Testis (tissue), 3 donors: ENCODE results near the gene SPATS2L. TPM values are rescaled to one million over a fixed set of nuclear protein-coding genes. Genes with fewer than 3 reads are reported as not detected.

Experiments
- DNase-seq: peaks from one replicate; pipeline ENCODE4 v3.0.0-alpha.2; 2019
- H3K27ac ChIP-seq, 2 donors: fragments of 200-600 bp; sonication (generic); one replicate each; pipeline ENCODE4 v1.5.1; 2019
- H3K27me3 ChIP-seq: fragments of 200-600 bp; sonication (generic); one replicate; pipeline ENCODE4 v1.5.1; 2019
- H3K36me3 ChIP-seq: fragments of 200-600 bp; sonication (generic); one replicate; pipeline ENCODE4 v1.5.1; 2017; ENCODE audit warnings: low read depth; ENCODE audit errors: missing control alignments
- H3K4me1 ChIP-seq: fragments of 200-600 bp; sonication (generic); one replicate; pipeline ENCODE4 v1.5.1; 2019
- H3K4me3 ChIP-seq, 2 donors: fragments of 200-600 bp; sonication (generic); one replicate each; pipeline ENCODE4 v1.5.1; 2017 to 2019
- H3K9me3 ChIP-seq: fragments of 200-600 bp; sonication (generic); one replicate; pipeline ENCODE4 v1.5.1; 2017
- POLR2A ChIP-seq: fragments of 450-650 bp; IDR thresholded peaks from one replicate; pipeline ENCODE4 v1.6.1; 2017; ENCODE audit warnings: antibody characterized with exemption, mild to moderate bottlenecking, moderate library complexity
- WGBS, 2 donors: methylation state at CpG; one replicate each; pipeline ENCODE4 v1.1.5; 2018; 5-methylcytosine and 5-hydroxymethylcytosine counted together
- intact Hi-C: fragments of 100-400 bp; cut with DNase I; formaldehyde crosslinking; loops from one replicate; pipeline ENCODE4 v1.15.1; 2023; ENCODE audit warnings: low total_unique reads
- polyA plus RNA-seq: library from polyadenylated mRNA; stranded (reverse); fragments of 350-450 nt; fragmentation: Illumina TruSeq; extraction: RNeasy Lipid Tissue Mini Kit (QIAGEN cat#74804); gene quantifications from one replicate; pipeline ENCODE4 v1.2.3, GENCODE V29; 2014; ENCODE audit warnings: low read depth, low replicate concordance; ENCODE audit not compliant: insufficient read depth
- total RNA-seq, 2 donors: library from RNA; depleted of rRNA; stranded (reverse); fragments of >200 nt; gene quantifications; one replicate each; pipeline ENCODE4 v1.2.3, GENCODE V29; 2016
- TF ChIP-seq, protein P1 (sequence below), 3 experiments: fragments of 450-650 bp in 2 of 3; fragments of 200-600 bp in 1 of 3; sonication (generic) in 1 of 3; IDR thresholded peaks; one replicate each; pipeline ENCODE4 v1.5.1; 2016 to 2019; ENCODE audit warnings: antibody characterized with exemption in 3 of 3, mild to moderate bottlenecking in 2 of 3, moderate library complexity in 1 of 3

Gene SPATS2L
- total and polyA plus RNA-seq, 3 donors from 2014 or later: 49.7 to 67.6 (median 52.9) TPM

DNA sequence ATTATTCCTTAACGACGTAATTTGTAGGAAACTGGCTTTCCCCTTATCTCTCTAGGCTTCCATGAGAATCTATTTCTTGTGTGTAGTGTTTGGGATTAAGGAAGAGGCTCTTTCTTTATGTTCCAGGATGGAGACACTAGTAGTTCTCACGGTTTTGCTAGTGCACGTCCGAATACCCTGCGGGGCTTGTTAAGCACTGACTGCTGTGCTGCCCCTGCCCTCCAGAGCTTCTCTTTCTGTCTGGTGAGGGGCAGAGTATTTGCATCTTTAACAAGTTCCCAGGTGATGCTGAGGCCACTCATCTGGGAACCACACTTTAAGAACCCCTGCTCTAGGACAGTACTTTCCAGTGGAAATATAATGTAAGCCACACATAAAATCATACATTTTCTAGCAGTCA is 76.4 kb downstream of the SPATS2L start:
- no peaks in the 10 kb centered on the region for H3K36me3 ChIP-seq
- WGBS, 2 donors: 70 to 85% methylated on average over 6 of the region's 6 CpGs
- no peak for TF ChIP-seq POLR2A
- TF ChIP-seq, protein P1, sequence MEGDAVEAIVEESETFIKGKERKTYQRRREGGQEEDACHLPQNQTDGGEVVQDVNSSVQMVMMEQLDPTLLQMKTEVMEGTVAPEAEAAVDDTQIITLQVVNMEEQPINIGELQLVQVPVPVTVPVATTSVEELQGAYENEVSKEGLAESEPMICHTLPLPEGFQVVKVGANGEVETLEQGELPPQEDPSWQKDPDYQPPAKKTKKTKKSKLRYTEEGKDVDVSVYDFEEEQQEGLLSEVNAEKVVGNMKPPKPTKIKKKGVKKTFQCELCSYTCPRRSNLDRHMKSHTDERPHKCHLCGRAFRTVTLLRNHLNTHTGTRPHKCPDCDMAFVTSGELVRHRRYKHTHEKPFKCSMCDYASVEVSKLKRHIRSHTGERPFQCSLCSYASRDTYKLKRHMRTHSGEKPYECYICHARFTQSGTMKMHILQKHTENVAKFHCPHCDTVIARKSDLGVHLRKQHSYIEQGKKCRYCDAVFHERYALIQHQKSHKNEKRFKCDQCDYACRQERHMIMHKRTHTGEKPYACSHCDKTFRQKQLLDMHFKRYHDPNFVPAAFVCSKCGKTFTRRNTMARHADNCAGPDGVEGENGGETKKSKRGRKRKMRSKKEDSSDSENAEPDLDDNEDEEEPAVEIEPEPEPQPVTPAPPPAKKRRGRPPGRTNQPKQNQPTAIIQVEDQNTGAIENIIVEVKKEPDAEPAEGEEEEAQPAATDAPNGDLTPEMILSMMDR (IDR thresholded peaks at IDR 0.05): no peak
- no peaks in the 10 kb centered on the region for H3K9me3 ChIP-seq
- no peak overlapping the region for H3K27ac ChIP-seq
- no peaks in the 10 kb centered on the region for H3K27me3 ChIP-seq
- intact Hi-C loops: no loop called here
- peaks cover 14% of the 10 kb centered on the region for H3K4me1 ChIP-seq
- no peak for DNase-seq
- H3K4me3 ChIP-seq: no peak overlapping the region

DNA sequence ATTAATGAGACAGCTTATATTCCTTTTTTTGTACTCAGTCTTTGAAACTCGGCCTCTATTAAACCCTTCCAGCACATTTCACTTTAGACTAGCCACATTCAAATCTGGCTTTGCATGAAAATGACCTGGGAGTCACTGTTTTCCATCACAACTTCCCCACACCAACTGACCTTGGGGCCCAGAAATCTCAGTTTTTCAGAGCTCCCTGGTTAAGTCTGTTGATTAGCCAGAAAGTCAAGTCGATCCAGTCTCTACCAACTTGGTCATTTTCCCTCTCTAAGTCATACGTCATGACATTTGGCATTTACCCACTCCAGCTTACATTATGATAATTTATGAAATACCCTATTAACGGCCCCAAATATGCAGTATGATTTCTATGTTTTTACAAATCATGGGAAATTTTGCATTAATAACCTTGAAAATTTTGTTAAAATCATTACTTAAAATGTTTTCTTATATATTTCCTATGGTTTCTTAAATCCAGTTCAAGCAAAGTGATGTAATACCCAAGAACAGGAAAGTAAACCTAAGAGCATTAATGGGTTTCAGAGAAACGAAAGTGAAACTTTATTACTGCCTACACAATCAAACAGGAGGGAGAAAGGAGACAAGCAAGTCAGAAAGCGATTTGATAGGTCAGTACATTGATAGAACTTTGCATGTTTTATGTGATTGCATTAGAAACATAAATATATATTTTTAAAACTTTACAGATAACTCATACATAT is 77.1 kb downstream of the SPATS2L start:
- Histone ChIP-seq H3K27ac (no peak overlapping the region), H3K36me3 (no peaks in the 10 kb centered on the region), H3K9me3 (no peaks in the 10 kb centered on the region), H3K27me3 (no peaks in the 10 kb centered on the region), H3K4me3 (no peak overlapping the region), H3K4me1 (peaks cover 9% of the 10 kb centered on the region)
- intact Hi-C loops: no loop called here
- no peak for TF ChIP-seq POLR2A
- TF ChIP-seq, protein P1 (IDR thresholded peaks at IDR 0.05): no peak
- WGBS, 2 donors: 57 to 58% methylated on average over 6 of the region's 6 CpGs
- no peak for DNase-seq

DNA sequence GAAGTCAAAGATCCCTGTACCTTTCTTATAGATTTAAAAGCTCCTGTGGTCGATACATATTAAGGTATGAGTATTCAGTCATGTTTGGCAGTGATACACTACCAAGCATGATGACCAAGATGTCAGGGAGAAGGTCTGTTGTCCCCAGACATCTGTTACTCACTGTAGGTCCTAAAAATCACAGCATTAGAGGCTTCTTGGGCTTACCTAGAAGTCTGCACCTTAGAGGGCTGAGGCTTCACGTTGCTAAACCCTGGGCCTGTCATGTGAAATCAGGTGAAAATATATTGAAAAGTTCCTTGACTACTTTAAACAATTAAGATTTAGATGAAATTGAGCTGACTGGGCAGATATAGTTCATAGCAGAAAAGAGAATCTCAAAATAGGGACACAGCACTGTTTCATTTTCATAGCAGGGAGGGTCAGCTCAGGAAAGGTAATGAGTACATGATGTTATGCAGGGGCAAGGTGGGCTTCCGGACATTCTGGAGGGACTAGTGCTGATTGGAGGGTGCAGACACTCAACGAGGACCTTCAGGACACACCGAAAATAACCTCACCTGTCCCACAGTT is 78.7 kb downstream of the SPATS2L start:
- Histone ChIP-seq H3K4me3 (no peak overlapping the region), H3K27me3 (no peaks in the 10 kb centered on the region), H3K36me3 (no peaks in the 10 kb centered on the region), H3K27ac (no peak overlapping the region), H3K4me1 (peaks cover 3% of the 10 kb centered on the region), H3K9me3 (no peaks in the 10 kb centered on the region)
- no peak for TF ChIP-seq POLR2A
- TF ChIP-seq, protein P1 (IDR thresholded peaks at IDR 0.05): no peak
- intact Hi-C loops: no loop called here
- no peak for DNase-seq
- 92 to 95% methylated on average over 5 of the region's 5 CpGs for WGBS, 2 donors

DNA sequence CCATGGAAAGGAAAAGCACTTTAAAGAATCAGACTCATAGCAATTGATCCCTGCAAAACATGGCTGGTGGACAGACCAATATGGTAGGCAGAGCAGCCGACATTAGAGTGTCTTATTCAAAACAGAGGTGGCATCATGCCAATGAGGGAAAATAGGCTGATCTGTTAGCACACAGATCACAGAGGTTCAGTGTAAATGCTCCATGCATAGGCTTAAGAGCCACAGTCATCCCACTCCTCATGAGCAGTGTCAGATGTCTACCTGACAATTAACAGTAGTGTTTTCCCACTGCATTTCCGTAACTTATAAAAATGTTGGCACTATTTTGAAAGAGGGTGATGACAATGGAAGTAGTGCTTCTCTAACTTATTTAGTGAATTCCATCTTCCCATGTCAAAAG is 86.7 kb downstream of the SPATS2L start:
- intact Hi-C loops: no loop called here
- TF ChIP-seq, protein P1 (IDR thresholded peaks at IDR 0.05): no peak
- no peak for TF ChIP-seq POLR2A
- WGBS, 2 donors: 90 to 92% methylated on average over 2 of the region's 2 CpGs
- Histone ChIP-seq H3K4me1 (no peaks in the 10 kb centered on the region), H3K4me3 (no peak overlapping the region), H3K36me3 (no peaks in the 10 kb centered on the region), H3K27ac (no peak overlapping the region), H3K27me3 (no peaks in the 10 kb centered on the region), H3K9me3 (no peaks in the 10 kb centered on the region)
- no peak for DNase-seq

DNA sequence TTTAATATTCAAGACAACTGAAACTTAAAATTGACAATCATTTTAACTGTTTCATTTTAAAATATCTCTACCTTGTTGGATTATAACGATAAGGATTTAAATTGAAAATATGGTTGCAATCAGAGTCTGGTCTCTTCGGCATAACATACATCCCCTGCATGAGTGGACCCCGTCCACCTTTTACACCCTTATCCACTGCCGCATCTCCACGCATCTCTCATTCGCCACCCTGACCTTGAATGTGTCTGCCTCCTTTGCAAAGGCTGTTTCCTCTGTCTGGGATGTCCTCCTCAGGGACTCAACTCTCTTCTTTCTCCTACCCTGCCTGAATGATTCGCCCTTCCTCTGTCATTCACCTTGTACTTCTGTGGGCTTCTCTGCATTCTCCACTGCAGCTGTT is 87.6 kb downstream of the SPATS2L start:
- no peak for TF ChIP-seq POLR2A
- TF ChIP-seq, protein P1 (IDR thresholded peaks at IDR 0.05): no peak
- WGBS, 2 donors: 88 to 95% methylated on average over 7 of the region's 7 CpGs
- H3K36me3 ChIP-seq: no peaks in the 10 kb centered on the region
- H3K9me3 ChIP-seq: no peaks in the 10 kb centered on the region
- no peaks in the 10 kb centered on the region for H3K27me3 ChIP-seq
- no peaks in the 10 kb centered on the region for H3K4me1 ChIP-seq
- no peak overlapping the region for H3K4me3 ChIP-seq
- H3K27ac ChIP-seq: no peak overlapping the region
- no peak for DNase-seq
- intact Hi-C loops: no loop called here
